ENCODE results near the gene SEPTIN14. TPM values are rescaled to one million over a fixed set of nuclear protein-coding genes. Genes with fewer than 3 reads are reported as not detected.
"Not testable (repeated sequence)": the region's sequence is repeated elsewhere in the genome, so short reads cannot be mapped to it uniquely, and the experiment has no call there.

SEPTIN14 gene
- total RNA-seq, 4 donors from 2014 or later, result not detected

DNA sequence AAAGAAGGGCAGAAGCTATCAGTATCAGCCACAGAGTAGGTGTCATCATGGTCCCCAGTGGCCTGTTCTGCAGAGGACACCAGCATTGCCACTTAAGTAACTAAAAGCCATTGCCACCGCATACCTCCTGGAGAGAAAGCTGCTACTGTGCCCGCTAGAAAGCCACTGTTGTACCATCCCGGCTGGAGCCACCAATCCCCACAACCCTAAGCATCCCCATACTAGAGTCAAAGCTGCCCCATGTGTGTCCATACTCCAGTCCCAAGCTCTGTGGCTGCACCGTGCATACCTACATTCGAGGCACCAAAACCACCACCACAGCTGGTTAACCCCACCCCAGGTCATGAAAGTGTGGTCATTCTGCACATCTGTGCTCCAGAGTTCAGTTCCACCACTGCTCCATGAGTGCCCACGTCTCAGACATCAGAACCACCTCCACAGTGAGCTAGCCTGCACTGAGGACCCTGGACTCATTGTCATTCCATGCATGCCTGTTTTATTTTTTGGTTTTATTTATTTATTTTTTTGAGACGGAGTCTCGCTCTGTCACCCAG is 9.5 kb upstream of the SEPTIN14 start:
- no peak for TF ChIP-seq POLR2AphosphoS5 (IDR thresholded peaks at IDR 0.05)
- TF ChIP-seq, protein P1, sequence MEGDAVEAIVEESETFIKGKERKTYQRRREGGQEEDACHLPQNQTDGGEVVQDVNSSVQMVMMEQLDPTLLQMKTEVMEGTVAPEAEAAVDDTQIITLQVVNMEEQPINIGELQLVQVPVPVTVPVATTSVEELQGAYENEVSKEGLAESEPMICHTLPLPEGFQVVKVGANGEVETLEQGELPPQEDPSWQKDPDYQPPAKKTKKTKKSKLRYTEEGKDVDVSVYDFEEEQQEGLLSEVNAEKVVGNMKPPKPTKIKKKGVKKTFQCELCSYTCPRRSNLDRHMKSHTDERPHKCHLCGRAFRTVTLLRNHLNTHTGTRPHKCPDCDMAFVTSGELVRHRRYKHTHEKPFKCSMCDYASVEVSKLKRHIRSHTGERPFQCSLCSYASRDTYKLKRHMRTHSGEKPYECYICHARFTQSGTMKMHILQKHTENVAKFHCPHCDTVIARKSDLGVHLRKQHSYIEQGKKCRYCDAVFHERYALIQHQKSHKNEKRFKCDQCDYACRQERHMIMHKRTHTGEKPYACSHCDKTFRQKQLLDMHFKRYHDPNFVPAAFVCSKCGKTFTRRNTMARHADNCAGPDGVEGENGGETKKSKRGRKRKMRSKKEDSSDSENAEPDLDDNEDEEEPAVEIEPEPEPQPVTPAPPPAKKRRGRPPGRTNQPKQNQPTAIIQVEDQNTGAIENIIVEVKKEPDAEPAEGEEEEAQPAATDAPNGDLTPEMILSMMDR (IDR thresholded peaks at IDR 0.05), result no peak
- no peak for TF ChIP-seq POLR2A (IDR thresholded peaks at IDR 0.05; ENCODE audit: low read depth)
- no peak for TF ChIP-seq EP300 (IDR thresholded peaks at IDR 0.05)
- Histone ChIP-seq H3K27ac (replicated peaks in 1 of 4) (no peak overlapping the region), H3K9me3 (no peaks in the 10 kb centered on the region), H3K27me3 (no peaks in the 10 kb centered on the region), H3K36me3 (no peaks in the 10 kb centered on the region), H3K4me1 (no peaks in the 10 kb centered on the region), H3K4me3 (no peak overlapping the region)
- no peak for DNase-seq (ENCODE audit: extremely low spot score)
- 86% methylated on average over 8 of the region's 8 CpGs for WGBS
- intact Hi-C loops (cut with DNase I), result no loop called here

DNA sequence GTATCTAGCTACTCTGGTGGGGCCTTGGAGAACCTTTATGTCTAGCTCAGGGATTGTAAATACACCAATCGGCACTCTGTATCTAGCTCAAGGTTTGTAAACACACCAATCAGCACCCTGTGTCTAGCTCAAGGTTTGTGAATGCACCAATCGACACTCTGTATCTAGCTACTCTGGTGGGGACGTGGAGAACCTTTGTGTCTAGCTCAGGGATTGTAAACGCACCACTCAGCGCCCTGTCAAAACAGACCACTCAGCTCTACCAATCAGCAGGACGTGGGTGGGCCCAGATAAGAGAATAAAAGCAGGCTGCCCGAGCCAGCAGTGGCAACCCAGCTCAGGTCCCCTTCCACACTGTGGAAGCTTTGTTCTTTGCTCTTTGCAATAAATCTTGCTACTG is 6.4 kb upstream of the SEPTIN14 start:
- H3K9me3 ChIP-seq; intact Hi-C loops (cut with DNase I); H3K27me3 ChIP-seq; H3K4me3 ChIP-seq; H3K4me1 ChIP-seq; DNase-seq (ENCODE audit: extremely low spot score); H3K27ac ChIP-seq (replicated peaks in 1 of 4); H3K36me3 ChIP-seq: not testable (repeated sequence)
- 68% methylated on average over 6 of the region's 7 CpGs for WGBS

DNA sequence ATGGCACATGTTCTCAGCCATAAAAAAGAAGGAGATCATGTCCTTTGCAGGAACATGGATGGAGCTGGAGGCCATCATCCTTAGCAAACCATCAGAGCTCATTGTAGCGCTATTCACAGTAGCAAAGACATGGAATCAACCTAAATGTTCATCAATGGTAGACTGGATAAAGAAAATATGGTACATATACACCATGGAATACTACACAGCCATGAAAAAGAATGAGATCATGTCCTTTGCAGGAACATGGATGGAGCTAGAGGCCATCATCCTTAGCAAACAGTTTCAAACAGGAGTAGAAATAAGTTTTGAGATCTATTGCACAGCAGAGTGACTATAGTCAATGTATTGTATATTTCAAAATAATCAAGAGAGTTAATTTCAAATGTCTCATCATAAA is 17.4 kb downstream of the SEPTIN14 start:
- H3K9me3 ChIP-seq; intact Hi-C loops (cut with DNase I); H3K4me1 ChIP-seq; H3K27me3 ChIP-seq; H3K4me3 ChIP-seq; H3K36me3 ChIP-seq; H3K27ac ChIP-seq (replicated peaks in 1 of 4); DNase-seq (ENCODE audit: extremely low spot score): not testable (repeated sequence)
- 56% methylated on average over 1 of the region's 1 CpG for WGBS

DNA sequence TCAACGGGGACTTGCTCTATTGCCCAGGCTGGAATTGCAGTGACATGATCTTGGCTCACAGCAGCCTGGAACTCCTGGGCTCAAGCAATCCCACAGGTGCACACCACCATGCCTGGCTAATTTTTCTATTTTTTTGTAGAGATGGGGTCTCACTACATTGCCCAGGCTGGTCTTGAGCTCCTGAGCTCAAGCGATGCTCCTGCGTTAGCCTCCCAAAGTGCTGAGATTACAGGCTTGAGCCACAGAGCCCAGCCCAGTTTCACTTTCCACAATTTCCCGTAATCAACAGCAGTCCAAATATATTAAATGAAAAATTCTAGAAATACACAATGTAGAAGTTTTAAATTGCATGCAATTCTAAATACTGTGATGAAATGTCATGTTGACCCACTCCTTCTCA is 24.0 kb downstream of the SEPTIN14 start:
- WGBS, result 83% methylated on average over 4 of the region's 4 CpGs

DNA sequence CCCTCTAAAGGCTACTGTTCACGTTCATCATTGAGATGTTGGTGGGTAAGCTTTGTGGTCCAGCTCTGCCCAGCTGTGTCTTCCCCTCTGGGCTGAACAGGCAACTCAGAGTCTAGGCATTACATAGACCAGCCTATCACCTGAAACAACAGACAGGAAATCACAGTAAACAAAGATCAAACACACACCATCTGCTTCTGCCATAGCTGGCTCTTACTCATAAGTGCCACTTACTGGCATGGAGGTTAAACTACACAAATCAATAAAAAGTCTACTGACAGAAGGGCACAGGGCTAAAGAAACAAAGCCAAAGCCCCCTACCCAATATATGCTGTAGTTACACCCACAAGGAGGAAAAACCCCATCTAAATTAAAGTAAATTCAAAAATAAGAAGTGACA is 35.0 kb downstream of the SEPTIN14 start:
- H3K9me3 ChIP-seq, result peaks cover 0 to 40% (median 27%) of the 10 kb centered on the region in 4 donors
- no peaks in the 10 kb centered on the region for H3K27me3 ChIP-seq
- WGBS, result 67% methylated on average over 1 of the region's 1 CpG
- H3K27ac ChIP-seq (replicated peaks in 1 of 4), result no peak overlapping the region
- H3K4me1 ChIP-seq, result no peaks in the 10 kb centered on the region
- no peak overlapping the region for H3K4me3 ChIP-seq
- TF ChIP-seq EP300 (IDR thresholded peaks at IDR 0.05) (no peak), POLR2AphosphoS5 (IDR thresholded peaks at IDR 0.05) (no peak), POLR2A (IDR thresholded peaks at IDR 0.05; ENCODE audit: low read depth) (no peak)
- TF ChIP-seq, protein P1 (IDR thresholded peaks at IDR 0.05), result no peak
- intact Hi-C loops (cut with DNase I), result no loop called here
- no peak for DNase-seq (ENCODE audit: extremely low spot score)
- no peaks in the 10 kb centered on the region for H3K36me3 ChIP-seq

More for the DNA sequence above, 24.0 kb downstream of the SEPTIN14 start:
- intact Hi-C loops (cut with DNase I), result no loop called here
- Histone ChIP-seq H3K9me3 (no peaks in the 10 kb centered on the region), H3K36me3 (no peaks in the 10 kb centered on the region), H3K4me3 (no peak overlapping the region), H3K4me1 (no peaks in the 10 kb centered on the region), H3K27ac (replicated peaks in 1 of 4) (no peak overlapping the region), H3K27me3 (no peaks in the 10 kb centered on the region)
- DNase-seq (ENCODE audit: extremely low spot score), result no peak
- TF ChIP-seq EP300 (IDR thresholded peaks at IDR 0.05) (no peak), POLR2AphosphoS5 (IDR thresholded peaks at IDR 0.05) (no peak)
- TF ChIP-seq, protein P1 (IDR thresholded peaks at IDR 0.05), result no peak

DNA sequence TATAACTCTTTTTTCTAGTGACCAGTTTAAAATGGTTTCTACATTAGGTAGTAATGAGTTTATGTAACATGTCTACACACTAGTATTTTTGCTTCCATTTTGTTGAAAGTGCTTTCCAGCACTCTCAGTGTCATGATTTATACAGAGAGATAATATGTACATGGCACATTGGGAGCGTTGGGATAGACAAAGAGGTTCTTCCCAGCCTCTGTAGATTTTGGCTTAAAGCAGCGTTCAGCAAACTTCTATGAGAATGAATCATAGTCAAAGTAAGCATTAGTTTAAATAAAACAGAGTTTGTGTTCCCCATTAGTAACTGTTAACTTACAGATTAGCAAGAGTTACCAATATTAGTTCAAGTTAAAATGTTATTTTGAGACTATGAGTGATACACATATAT is 43.9 kb downstream of the SEPTIN14 start:
- no peaks in the 10 kb centered on the region for H3K4me1 ChIP-seq
- no peak overlapping the region for H3K4me3 ChIP-seq
- H3K27ac ChIP-seq (replicated peaks in 1 of 4), result no peak overlapping the region
- TF ChIP-seq POLR2AphosphoS5 (IDR thresholded peaks at IDR 0.05), result no peak
- WGBS, result 69% methylated on average over 2 of the region's 2 CpGs
- intact Hi-C loops (cut with DNase I), result no loop called here
- no peaks in the 10 kb centered on the region for H3K36me3 ChIP-seq
- DNase-seq (ENCODE audit: extremely low spot score), result no peak
- no peaks in the 10 kb centered on the region for H3K27me3 ChIP-seq
- peaks cover 0 to 20% (median 20%) of the 10 kb centered on the region in 4 donors for H3K9me3 ChIP-seq

DNA sequence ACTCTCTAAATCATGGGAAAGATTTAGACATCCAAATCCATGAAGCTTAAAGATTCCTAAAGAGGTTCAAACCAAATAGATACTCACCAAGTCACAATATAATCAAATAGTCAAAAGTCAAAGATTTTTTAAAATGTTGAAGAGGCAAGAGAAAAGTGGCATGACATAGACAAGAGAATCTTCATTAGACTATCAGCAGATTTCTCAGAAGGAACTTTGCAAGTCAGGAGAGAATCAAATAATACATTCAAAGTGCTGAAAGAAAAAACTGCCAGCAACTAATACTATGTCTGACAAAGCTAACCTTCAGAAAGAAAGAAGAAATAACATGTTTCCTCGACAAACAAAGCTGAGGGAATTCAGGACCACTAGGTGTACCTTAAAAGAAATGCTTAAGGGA is 65.3 kb downstream of the SEPTIN14 start:
- H3K9me3 ChIP-seq, result peaks cover 0 to 29% (median 25%) of the 10 kb centered on the region in 4 donors
- intact Hi-C loops (cut with DNase I); H3K4me1 ChIP-seq; DNase-seq (ENCODE audit: extremely low spot score); H3K27me3 ChIP-seq; H3K27ac ChIP-seq (replicated peaks in 1 of 4); H3K36me3 ChIP-seq; H3K4me3 ChIP-seq: not testable (repeated sequence)
- 50% methylated on average over 1 of the region's 1 CpG for WGBS
